ENCODE data around the gene FCRLB. TPM values are rescaled to one million over a fixed set of nuclear protein-coding genes. Genes with fewer than 3 reads are reported as not detected.
A peak's percentile ranks its signal among the peaks of the same experiment; 100 is the strongest.
"Not testable (repeated sequence)": the region's sequence is repeated elsewhere in the genome, so short reads cannot be mapped to it uniquely, and the experiment has no call there.

Gene FCRLB
- total RNA-seq, 1 donor from 2014 or later: 2.8 TPM

DNA sequence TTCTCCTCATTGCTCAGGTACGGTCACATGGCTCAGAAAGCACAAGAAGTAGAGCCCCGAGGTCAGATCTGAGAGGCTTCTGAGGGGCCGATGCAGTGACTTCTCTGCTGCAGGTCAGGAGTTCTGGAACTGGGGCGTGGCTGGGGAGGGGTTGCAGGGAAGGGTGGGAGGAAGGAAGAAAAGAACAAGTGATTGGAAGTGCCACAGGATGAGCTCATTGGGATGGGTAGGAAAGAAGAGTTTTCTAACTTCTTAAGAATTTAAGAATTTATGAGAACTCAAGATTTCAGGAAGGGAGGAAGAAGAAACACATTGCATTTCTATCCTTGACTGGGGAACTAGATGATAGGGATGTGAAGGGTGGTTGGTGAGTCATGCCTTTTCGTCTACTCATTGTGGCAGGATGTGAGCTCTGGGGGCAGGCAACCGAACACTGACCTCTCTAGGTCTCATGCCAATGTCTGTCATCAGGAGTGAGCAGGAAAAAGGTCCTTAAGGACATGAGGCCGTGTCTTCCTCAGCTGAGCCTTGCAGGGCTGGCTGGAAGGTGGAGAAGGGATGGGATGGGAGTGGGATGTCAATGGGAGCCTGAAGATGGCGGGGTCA, 497 bp downstream of the FCRLB start:
- no peak for DNase-seq
- TF ChIP-seq, protein P1, sequence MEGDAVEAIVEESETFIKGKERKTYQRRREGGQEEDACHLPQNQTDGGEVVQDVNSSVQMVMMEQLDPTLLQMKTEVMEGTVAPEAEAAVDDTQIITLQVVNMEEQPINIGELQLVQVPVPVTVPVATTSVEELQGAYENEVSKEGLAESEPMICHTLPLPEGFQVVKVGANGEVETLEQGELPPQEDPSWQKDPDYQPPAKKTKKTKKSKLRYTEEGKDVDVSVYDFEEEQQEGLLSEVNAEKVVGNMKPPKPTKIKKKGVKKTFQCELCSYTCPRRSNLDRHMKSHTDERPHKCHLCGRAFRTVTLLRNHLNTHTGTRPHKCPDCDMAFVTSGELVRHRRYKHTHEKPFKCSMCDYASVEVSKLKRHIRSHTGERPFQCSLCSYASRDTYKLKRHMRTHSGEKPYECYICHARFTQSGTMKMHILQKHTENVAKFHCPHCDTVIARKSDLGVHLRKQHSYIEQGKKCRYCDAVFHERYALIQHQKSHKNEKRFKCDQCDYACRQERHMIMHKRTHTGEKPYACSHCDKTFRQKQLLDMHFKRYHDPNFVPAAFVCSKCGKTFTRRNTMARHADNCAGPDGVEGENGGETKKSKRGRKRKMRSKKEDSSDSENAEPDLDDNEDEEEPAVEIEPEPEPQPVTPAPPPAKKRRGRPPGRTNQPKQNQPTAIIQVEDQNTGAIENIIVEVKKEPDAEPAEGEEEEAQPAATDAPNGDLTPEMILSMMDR (IDR thresholded peaks at IDR 0.05): no peak
- H3K4me1 ChIP-seq: peaks cover 15% of the 10 kb centered on the region
- H3K27ac ChIP-seq: no peak overlapping the region
- intact Hi-C loops (cut with DNase I): no loop called here
- no peaks in the 10 kb centered on the region for H3K9me3 ChIP-seq
- ATAC-seq: no peak
- H3K27me3 ChIP-seq (ENCODE audit: low read depth): peaks cover 7% of the 10 kb centered on the region
- H3K36me3 ChIP-seq: no peaks in the 10 kb centered on the region
- H3K4me3 ChIP-seq: no peak overlapping the region

DNA sequence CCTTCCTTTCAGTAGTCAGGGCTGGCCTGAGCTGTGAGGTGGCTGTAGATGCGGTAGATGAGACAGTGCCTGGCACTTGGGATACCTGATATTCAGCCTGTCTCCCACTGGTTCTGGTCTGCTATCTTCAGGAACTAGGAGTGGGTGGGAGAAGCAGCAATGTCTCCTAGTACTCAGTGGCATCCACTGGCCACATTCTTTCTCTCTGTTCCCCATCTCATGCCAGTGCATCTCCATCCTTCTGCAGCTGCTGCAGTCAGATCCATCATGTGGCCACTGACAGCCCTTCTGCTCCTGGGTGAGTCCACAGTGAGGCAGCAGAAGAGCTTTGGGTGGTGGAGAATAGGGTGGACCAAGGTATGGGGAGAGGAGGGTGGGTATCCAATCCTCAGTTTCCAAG, 1.1 kb downstream of the FCRLB start:
- peaks cover 7% of the 10 kb centered on the region for H3K27me3 ChIP-seq (ENCODE audit: low read depth)
- no peaks in the 10 kb centered on the region for H3K9me3 ChIP-seq
- TF ChIP-seq, protein P1 (IDR thresholded peaks at IDR 0.05): no peak
- peaks cover 18% of the 10 kb centered on the region for H3K4me1 ChIP-seq
- no peaks in the 10 kb centered on the region for H3K36me3 ChIP-seq
- DNase-seq (no peak), ATAC-seq (no peak)
- no peak overlapping the region for H3K4me3 ChIP-seq
- intact Hi-C loops (cut with DNase I): no loop called here
- no peak overlapping the region for H3K27ac ChIP-seq

DNA sequence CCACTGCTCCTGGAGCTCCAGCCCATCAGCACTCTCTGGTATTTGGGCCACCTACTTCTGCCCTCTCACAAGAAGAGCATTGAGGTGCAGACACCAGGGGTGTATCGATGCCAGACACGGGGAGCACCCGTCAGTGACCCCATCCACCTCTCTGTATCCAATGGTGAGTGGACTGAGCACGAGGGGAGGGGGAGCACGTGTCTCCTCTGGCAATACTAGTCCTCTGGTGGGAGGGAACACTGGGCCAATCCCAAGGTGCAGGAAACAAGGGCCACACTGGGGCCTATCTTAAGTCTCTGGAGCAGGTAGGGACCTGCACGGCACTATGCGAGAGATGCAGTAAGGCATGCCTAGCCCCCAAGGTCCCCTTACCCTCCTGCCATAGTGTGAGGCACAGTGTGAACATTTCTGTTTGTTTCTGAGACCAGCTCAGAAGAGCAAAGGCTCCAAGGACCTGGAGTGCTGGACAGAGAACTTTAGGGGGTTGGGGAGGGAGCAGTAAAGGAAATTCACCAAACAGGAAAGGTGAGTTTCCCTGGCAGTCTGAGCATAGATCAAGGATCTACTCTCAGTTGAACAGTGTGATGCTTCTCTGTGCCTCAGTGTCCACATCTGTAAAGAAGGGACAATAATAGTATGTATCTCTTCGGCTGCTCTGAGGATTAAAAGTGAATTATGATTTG, 2.3 kb downstream of the FCRLB start:
- H3K4me3 ChIP-seq: no peak overlapping the region
- peaks cover 7% of the 10 kb centered on the region for H3K27me3 ChIP-seq (ENCODE audit: low read depth)
- no peaks in the 10 kb centered on the region for H3K9me3 ChIP-seq
- intact Hi-C loops (cut with DNase I): no loop called here
- TF ChIP-seq, protein P1 (IDR thresholded peaks at IDR 0.05): no peak
- H3K27ac ChIP-seq: no peak overlapping the region
- ATAC-seq (no peak), DNase-seq (no peak)
- no peaks in the 10 kb centered on the region for H3K36me3 ChIP-seq
- H3K4me1 ChIP-seq: peaks cover 22% of the 10 kb centered on the region

GRCh38 chr1:161725258-161725907, 4.0 kb downstream of the FCRLB start:
- H3K4me3 ChIP-seq: peak overlapping the region; percentile 75
- not testable (repeated sequence) for H3K27me3 ChIP-seq (ENCODE audit: low read depth)

DNA sequence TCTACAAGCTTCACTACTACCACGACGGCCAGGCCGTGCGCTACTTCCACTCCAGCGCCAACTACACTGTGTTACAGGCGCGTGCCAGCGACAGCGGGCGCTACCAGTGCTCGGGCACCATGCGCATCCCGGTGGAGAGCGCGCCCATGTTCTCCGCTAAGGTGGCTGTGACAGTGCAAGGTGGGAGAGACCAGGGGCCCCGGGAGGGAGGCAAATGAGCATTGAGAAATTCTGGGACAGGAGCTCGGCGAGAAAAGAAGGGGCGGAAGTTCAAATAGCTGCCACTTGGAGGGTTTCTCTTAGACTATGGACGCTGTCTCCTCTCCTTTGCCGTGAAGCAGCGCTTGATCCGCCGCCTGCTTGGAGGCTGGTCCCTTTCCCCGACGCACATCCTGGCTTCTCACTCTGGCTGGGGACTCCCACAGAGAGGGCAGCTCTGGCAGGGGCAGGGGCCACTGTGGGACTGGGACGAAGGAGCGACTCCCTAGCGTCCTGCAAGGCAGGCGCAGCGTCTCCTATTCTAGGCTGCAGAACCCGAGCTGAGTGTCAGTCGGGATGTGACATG, 4.6 kb downstream of the FCRLB start:
- intact Hi-C loops (cut with DNase I): no loop called here
- peak; percentile 50 for ATAC-seq
- H3K4me1 ChIP-seq: peaks cover 17% of the 10 kb centered on the region
- H3K4me3 ChIP-seq: peak overlapping the region; percentile 75
- peaks cover 7% of the 10 kb centered on the region for H3K27me3 ChIP-seq (ENCODE audit: low read depth)
- peak; percentile 74 for DNase-seq
- H3K27ac ChIP-seq: peak overlapping the region; percentile 90
- H3K9me3 ChIP-seq: no peaks in the 10 kb centered on the region
- no peaks in the 10 kb centered on the region for H3K36me3 ChIP-seq
- TF ChIP-seq, protein P1 (IDR thresholded peaks at IDR 0.05): no peak

More at GRCh38 chr1:161725258-161725907, 4.0 kb downstream of the FCRLB start:
- H3K9me3 ChIP-seq; H3K36me3 ChIP-seq; DNase-seq; intact Hi-C loops (cut with DNase I); ATAC-seq: not testable (repeated sequence)
- peak overlapping the region; percentile 90 for H3K27ac ChIP-seq
- H3K4me1 ChIP-seq: peaks cover 17% of the 10 kb centered on the region

All from lower lobe of right lung (tissue), 2 donors.